ENCODE data around the gene DNAH12. TPM values are rescaled to one million over a fixed set of nuclear protein-coding genes. Genes with fewer than 3 reads are reported as not detected.
"Not testable (repeated sequence)": the region's sequence is repeated elsewhere in the genome, so short reads cannot be mapped to it uniquely, and the experiment has no call there.

DNAH12 gene
- total and polyA plus RNA-seq, 8 donors, result 0.61 to 10.4 (median 5.4) TPM

DNA sequence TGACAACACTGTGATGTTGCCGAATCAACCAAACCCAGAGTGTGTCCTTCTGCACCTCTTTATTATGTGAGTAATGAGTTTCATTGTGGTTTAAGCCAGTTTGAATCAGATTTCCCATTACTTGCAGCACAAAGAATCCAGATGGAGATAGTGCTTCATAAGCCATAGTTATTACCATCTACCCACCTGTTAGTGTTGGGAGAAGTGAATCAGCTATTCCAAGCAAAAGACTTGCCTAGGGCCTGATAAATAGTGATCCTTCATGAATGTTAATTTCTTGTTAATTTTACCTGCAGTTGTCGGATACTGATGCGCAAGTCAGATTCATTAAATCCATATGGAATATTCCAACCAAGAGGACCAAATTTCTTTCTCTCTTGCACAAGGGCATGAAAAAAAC is 229.9 kb downstream of the DNAH12 start:
- no peak for DNase-seq
- TF ChIP-seq, protein P1, sequence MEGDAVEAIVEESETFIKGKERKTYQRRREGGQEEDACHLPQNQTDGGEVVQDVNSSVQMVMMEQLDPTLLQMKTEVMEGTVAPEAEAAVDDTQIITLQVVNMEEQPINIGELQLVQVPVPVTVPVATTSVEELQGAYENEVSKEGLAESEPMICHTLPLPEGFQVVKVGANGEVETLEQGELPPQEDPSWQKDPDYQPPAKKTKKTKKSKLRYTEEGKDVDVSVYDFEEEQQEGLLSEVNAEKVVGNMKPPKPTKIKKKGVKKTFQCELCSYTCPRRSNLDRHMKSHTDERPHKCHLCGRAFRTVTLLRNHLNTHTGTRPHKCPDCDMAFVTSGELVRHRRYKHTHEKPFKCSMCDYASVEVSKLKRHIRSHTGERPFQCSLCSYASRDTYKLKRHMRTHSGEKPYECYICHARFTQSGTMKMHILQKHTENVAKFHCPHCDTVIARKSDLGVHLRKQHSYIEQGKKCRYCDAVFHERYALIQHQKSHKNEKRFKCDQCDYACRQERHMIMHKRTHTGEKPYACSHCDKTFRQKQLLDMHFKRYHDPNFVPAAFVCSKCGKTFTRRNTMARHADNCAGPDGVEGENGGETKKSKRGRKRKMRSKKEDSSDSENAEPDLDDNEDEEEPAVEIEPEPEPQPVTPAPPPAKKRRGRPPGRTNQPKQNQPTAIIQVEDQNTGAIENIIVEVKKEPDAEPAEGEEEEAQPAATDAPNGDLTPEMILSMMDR (IDR thresholded peaks at IDR 0.05), result no peak
- Histone ChIP-seq H3K4me3 (no peak overlapping the region), H3K9me3 (peaks cover 0 to 8% of the 10 kb centered on the region in 2 donors), H3K27ac (no peak overlapping the region), H3K36me3 (no peaks in the 10 kb centered on the region), H3K4me1 (no peaks in the 10 kb centered on the region), H3K27me3 (no peaks in the 10 kb centered on the region)
- intact Hi-C loops (cut with DNase I), result no loop called here
- ATAC-seq, result no peak

DNA sequence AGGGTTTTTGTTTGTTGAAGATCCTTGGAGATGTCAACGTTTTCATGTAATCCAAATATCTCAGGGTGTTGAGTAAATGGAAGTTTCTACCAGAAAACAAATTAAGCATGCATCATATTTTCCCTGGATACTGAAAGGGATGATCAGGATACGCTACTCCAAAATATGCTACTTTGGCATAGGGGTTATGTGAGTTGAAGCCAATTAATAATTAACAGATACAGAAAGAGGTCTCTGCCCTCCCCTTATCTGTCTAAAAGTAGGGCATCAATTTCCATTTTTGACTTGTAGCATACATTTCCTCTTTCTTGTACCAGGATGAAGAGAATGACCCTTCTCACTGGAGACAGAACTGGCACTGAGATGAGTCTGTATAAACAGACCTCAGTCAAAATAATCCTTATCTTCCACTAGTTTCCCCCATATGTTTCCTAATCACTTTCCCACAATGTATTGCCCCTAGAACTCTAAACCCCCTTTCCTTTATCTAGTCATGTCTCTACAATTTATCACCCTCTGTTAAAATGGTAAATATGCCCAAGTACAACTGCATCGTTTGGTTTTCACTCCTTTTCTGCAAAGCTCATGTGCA is 234.3 kb downstream of the DNAH12 start:
- no peaks in the 10 kb centered on the region for H3K4me1 ChIP-seq
- no peak overlapping the region for H3K4me3 ChIP-seq
- DNase-seq (no peak), ATAC-seq (no peak)
- H3K36me3 ChIP-seq, result no peaks in the 10 kb centered on the region
- intact Hi-C loops (cut with DNase I), result no loop called here
- no peaks in the 10 kb centered on the region for H3K27me3 ChIP-seq
- H3K27ac ChIP-seq, result no peak overlapping the region
- TF ChIP-seq, protein P1 (IDR thresholded peaks at IDR 0.05), result no peak
- H3K9me3 ChIP-seq, result no peaks in the 10 kb centered on the region

- intact Hi-C loops (cut with DNase I); ATAC-seq; H3K36me3 ChIP-seq; H3K27me3 ChIP-seq; H3K4me1 ChIP-seq; H3K27ac ChIP-seq; H3K9me3 ChIP-seq; H3K4me3 ChIP-seq; DNase-seq: not testable (repeated sequence)
These were observed 240.6 kb downstream of the DNAH12 start for GRCh38 chr3:57303520-57303919.

GRCh38 chr3:57298041-57298440 is 246.1 kb downstream of the DNAH12 start:
- DNase-seq, result no peak
- intact Hi-C loops (cut with DNase I), result no loop called here
- Histone ChIP-seq H3K4me3 (no peak overlapping the region), H3K36me3 (no peaks in the 10 kb centered on the region), H3K4me1 (no peaks in the 10 kb centered on the region), H3K27me3 (no peaks in the 10 kb centered on the region), H3K9me3 (no peaks in the 10 kb centered on the region), H3K27ac (no peak overlapping the region)
- TF ChIP-seq, protein P1 (IDR thresholded peaks at IDR 0.05), result no peak
- ATAC-seq, result peak; percentile 68

DNA sequence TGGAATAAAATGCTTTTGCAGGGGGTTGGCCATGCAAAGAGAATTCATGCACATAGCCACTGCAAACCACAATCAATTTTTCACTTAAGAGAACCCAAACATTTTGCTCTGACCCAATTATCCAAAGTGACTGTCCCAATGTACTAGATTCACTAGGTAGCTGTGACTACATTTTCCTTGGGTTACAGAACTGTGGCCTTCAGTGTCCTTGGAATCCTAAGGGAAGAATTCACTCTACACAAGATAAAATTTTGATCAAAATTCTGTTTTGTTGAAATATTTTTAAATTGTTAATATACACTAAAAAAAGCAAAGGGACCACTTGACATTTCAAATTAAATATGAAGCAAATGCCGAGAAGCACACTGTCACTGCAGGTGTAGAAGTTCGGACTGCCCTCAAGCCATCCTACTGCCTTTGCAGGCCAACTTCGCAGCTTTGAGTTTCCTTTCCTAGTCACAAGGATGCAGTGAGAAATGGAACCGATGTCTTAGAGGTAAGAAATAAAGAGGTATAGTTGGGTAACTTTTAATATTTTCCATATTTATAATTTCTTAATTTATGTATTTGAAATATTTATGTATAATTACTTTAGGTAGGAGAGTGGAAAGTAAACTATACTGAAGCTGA is 251.1 kb downstream of the DNAH12 start:
- H3K36me3 ChIP-seq, result no peaks in the 10 kb centered on the region

More for the DNA sequence above, 251.1 kb downstream of the DNAH12 start:
- ATAC-seq, result no peak
- intact Hi-C loops (cut with DNase I), result no loop called here
- Histone ChIP-seq H3K9me3 (no peaks in the 10 kb centered on the region), H3K27ac (no peak overlapping the region), H3K27me3 (no peaks in the 10 kb centered on the region), H3K4me1 (no peaks in the 10 kb centered on the region), H3K4me3 (no peak overlapping the region)
- TF ChIP-seq, protein P1 (IDR thresholded peaks at IDR 0.05), result no peak
- DNase-seq, result no peak

Measured in left lung (tissue), 10 donors.